ENCODE results near the gene CRIP1.

The CRIP1 gene

GRCh38 chr14:105536691-105537579 lies 50.2 kb downstream of the CRIP1 start:
- DNase-seq = no peak

GRCh38 chr14:105537580-105538474 lies 51.1 kb downstream of the CRIP1 start:
- peak; percentile 21 for DNase-seq

Measured in OCI-M1 (cell line).